BE2C (cell line): ENCODE results near the gene PDZD8.
A peak's percentile ranks its signal among the peaks of the same experiment; 100 is the strongest.

Experiments used
- DNase-seq: peaks from one replicate; pipeline ENCODE4 v3.0.0-alpha.2; 2020
- H3K27me3 ChIP-seq: fragments of 250-450 bp; sonication (Bioruptor Pico); 2 replicates; pipeline ENCODE4 v1.5.1; 2020; ENCODE audit warnings: mild to moderate bottlenecking
- H3K36me3 ChIP-seq: fragments of 250-450 bp; sonication (Bioruptor Pico); 2 replicates; pipeline ENCODE4 v1.5.1; 2020; ENCODE audit warnings: mild to moderate bottlenecking
- H3K4me1 ChIP-seq: fragments of 250-450 bp; sonication (Bioruptor Pico); 2 replicates; pipeline ENCODE4 v1.5.1; 2020
- H3K4me3 ChIP-seq: 2 replicates; pipeline ENCODE4 v1.5.1; 2011; ENCODE audit warnings: low read depth, low read length
- H3K9me3 ChIP-seq: fragments of 250-450 bp; sonication (Bioruptor Pico); 2 replicates; pipeline ENCODE4 v1.5.1; 2020
- TF ChIP-seq, protein P1 (sequence below): IDR thresholded peaks from 2 replicates; pipeline ENCODE4 v1.5.1; 2012; ENCODE audit warnings: mild to moderate bottlenecking, low read depth, low read length

The PDZD8 gene

DNA sequence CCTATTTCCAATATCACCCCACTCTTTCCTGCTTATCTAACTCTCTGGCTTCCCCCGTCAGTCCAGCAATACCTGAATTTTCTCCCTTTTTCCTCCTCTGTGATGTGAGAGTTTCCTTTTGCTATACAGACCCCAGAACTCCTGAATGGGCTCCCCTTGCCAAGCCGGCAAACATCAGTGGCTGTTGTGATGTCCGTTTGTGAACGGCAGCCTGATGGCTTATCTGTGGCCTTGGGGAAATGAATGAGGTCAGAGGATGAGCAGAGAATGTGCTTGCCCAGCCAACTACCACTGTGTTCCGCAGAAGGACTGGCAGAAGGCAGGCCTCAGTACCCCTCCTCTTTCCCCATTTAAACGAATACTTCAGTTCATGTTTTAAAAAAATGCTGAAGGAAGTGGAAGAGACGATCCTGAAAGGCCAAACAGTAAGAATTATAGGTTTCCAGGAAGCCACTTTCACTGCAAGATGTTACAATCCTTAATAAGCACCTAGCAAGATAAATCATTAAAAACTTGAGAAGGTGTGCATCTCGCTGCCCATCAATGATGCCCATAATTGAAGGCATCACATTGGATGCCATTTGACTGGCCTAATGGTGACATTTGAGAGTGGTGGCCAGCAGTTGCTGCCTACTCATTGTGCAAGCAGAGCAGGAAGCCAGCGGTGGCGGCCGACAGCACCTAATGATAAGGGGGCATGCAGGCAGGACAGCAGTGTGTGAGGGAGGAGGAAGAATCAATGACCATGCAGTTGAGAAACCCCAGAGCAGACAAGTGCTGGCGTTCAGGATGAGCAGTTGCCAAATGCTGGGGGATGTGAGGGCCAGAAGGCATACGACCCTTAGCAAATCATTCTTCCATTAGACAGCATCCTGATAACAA, 102.8 kb downstream of the PDZD8 start:
- Histone ChIP-seq H3K27me3 (no peaks in the 10 kb centered on the region), H3K4me3 (no peak overlapping the region), H3K9me3 (no peaks in the 10 kb centered on the region), H3K36me3 (no peaks in the 10 kb centered on the region), H3K4me1 (peaks cover 10% of the 10 kb centered on the region)
- peak; percentile 55 for DNase-seq
- TF ChIP-seq, protein P1, sequence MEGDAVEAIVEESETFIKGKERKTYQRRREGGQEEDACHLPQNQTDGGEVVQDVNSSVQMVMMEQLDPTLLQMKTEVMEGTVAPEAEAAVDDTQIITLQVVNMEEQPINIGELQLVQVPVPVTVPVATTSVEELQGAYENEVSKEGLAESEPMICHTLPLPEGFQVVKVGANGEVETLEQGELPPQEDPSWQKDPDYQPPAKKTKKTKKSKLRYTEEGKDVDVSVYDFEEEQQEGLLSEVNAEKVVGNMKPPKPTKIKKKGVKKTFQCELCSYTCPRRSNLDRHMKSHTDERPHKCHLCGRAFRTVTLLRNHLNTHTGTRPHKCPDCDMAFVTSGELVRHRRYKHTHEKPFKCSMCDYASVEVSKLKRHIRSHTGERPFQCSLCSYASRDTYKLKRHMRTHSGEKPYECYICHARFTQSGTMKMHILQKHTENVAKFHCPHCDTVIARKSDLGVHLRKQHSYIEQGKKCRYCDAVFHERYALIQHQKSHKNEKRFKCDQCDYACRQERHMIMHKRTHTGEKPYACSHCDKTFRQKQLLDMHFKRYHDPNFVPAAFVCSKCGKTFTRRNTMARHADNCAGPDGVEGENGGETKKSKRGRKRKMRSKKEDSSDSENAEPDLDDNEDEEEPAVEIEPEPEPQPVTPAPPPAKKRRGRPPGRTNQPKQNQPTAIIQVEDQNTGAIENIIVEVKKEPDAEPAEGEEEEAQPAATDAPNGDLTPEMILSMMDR = no peak

DNA sequence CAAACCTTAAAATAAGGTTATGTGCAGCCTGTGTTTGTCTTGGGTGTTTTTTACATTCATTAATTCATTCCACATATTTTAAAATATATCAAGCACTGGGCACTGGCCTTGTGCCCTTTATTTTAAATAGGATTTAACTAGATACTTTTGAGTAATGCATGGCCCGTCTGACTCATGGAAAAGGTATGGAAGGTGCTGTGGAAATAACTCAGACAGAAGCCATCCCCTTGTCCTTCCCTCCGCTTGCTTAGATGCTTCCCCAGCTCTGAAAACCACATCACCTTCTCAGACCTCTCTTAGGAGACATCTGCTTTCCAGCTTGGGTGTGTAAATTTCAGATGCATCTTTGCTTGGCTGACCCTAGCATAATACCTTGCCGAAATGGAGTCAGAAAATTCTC, 103.8 kb downstream of the PDZD8 start:
- no peak for DNase-seq
- TF ChIP-seq, protein P1 = no peak
- Histone ChIP-seq H3K4me3 (no peak overlapping the region), H3K27me3 (no peaks in the 10 kb centered on the region), H3K4me1 (peaks cover 10% of the 10 kb centered on the region), H3K9me3 (no peaks in the 10 kb centered on the region), H3K36me3 (no peaks in the 10 kb centered on the region)

DNA sequence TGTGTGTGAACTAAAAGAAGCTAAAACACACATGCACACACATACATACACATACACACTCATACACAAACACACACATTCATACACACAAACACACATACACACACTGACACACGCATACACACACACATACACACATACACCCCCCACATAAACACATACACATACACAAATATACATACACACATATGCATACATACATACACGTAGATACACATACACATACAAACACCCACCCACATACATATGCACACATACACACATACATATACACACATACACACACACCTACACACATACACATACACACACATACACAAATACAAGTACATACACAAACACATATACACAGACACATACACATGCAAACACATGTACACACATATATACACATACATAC, 106.3 kb downstream of the PDZD8 start:
- DNase-seq = no peak
- Histone ChIP-seq H3K4me3 (no peak overlapping the region), H3K4me1 (peaks cover 21% of the 10 kb centered on the region; the same call in 1 of the 2 replicates), H3K9me3 (no peaks in the 10 kb centered on the region), H3K27me3 (no peaks in the 10 kb centered on the region), H3K36me3 (no peaks in the 10 kb centered on the region)
- TF ChIP-seq, protein P1 = no peak

GRCh38 chr10:117268258-117268657, 107.0 kb downstream of the PDZD8 start:
- H3K36me3 ChIP-seq = no peaks in the 10 kb centered on the region
- H3K27me3 ChIP-seq = no peaks in the 10 kb centered on the region
- peaks cover 22% of the 10 kb centered on the region; the same call in 1 of the 2 replicates for H3K4me1 ChIP-seq
- H3K9me3 ChIP-seq = no peaks in the 10 kb centered on the region
- TF ChIP-seq, protein P1 = no peak
- DNase-seq = no peak
- no peak overlapping the region for H3K4me3 ChIP-seq

DNA sequence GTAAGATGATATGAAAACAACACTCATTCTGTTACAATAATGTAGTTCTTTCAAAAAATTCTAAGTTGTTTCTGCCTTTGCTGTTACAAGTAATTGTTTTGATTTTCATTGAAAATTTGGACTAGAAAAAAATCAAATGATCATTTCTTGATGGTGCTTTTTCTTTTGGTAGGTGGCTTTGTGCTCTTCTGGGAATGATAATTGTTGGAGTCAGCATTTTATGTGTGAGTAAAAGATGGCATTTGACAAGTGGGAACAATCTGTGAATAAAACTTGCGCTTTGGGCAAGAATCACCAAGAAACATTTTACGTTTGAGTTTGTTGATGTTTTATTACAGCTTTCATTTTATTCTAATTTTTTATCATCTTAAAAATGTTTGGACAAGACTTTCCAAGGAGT, 108.4 kb downstream of the PDZD8 start:
- Histone ChIP-seq H3K4me1 (peaks cover 14% of the 10 kb centered on the region), H3K36me3 (no peaks in the 10 kb centered on the region), H3K4me3 (no peak overlapping the region), H3K27me3 (no peaks in the 10 kb centered on the region), H3K9me3 (no peaks in the 10 kb centered on the region)
- TF ChIP-seq, protein P1 = no peak
- no peak for DNase-seq

- no peak for DNase-seq
- peaks cover 14% of the 10 kb centered on the region for H3K4me1 ChIP-seq
- TF ChIP-seq, protein P1 = no peak
- H3K27me3 ChIP-seq = no peaks in the 10 kb centered on the region
- no peaks in the 10 kb centered on the region for H3K36me3 ChIP-seq
- H3K4me3 ChIP-seq = no peak overlapping the region
- no peaks in the 10 kb centered on the region for H3K9me3 ChIP-seq
These were observed 108.8 kb downstream of the PDZD8 start for GRCh38 chr10:117266400-117266799.
